ENCODE measurements around the gene MAPK7. TPM values are rescaled to one million over a fixed set of nuclear protein-coding genes. Genes with fewer than 3 reads are reported as not detected.
A peak's percentile ranks its signal among the peaks of the same experiment; 100 is the strongest.

The MAPK7 gene
- total RNA-seq, 2 donors from 2014 or later, result 49.2 to 51.2 TPM

- ATAC-seq (ENCODE audit: insufficient number of reproducible peaks, low FRiP score, low read depth) (no peak), DNase-seq (ENCODE audit: low spot score) (no peak)
- Histone ChIP-seq H3K9me3 (no peaks in the 10 kb centered on the region), H3K4me1 (ENCODE audit: control insufficient read depth in 1 of 2, low read depth in 2 of 2) (peaks cover 0 to 13% of the 10 kb centered on the region in 2 donors), H3K4me3 (no peak overlapping the region), H3K27me3 (replicated peaks; ENCODE audit: insufficient read depth) (no peaks in the 10 kb centered on the region), H3K36me3 (no peaks in the 10 kb centered on the region), H3K27ac (no peak overlapping the region)
- TF ChIP-seq CTCF (IDR thresholded peaks at IDR 0.05), result no peak
Measured at GRCh38 chr17:19409509-19409908, 31.2 kb downstream of the MAPK7 start.

- TF ChIP-seq CTCF (IDR thresholded peaks at IDR 0.05), result no peak
- Histone ChIP-seq H3K4me1 (ENCODE audit: control insufficient read depth in 1 of 2, low read depth in 2 of 2) (peaks cover 0 to 13% of the 10 kb centered on the region in 2 donors), H3K36me3 (no peaks in the 10 kb centered on the region), H3K9me3 (no peaks in the 10 kb centered on the region), H3K27me3 (replicated peaks; ENCODE audit: insufficient read depth) (no peaks in the 10 kb centered on the region), H3K27ac (no peak overlapping the region), H3K4me3 (no peak overlapping the region)
- DNase-seq (ENCODE audit: low spot score) (no peak), ATAC-seq (ENCODE audit: insufficient number of reproducible peaks, low FRiP score, low read depth) (no peak)
Measured at GRCh38 chr17:19410091-19410490, 31.8 kb downstream of the MAPK7 start.

- peak within 1 kb of the TSS; percentile 37 for H3K4me3 ChIP-seq
- H3K27me3 ChIP-seq (replicated peaks; ENCODE audit: insufficient read depth), result no peaks in the 10 kb centered on the region
- H3K36me3 ChIP-seq, result no peaks in the 10 kb centered on the region
- DNase-seq (ENCODE audit: low spot score) (no peak), ATAC-seq (ENCODE audit: insufficient number of reproducible peaks, low FRiP score, low read depth) (no peak)
- no peak within 1 kb of the TSS for H3K27ac ChIP-seq
- no peaks in the 10 kb centered on the region for H3K9me3 ChIP-seq
- peaks cover 0 to 13% of the 10 kb centered on the region in 2 donors for H3K4me1 ChIP-seq (ENCODE audit: control insufficient read depth in 1 of 2, low read depth in 2 of 2)
- peak; percentile 33 for TF ChIP-seq CTCF (IDR thresholded peaks at IDR 0.05)
Measured at GRCh38 chr17:19410875-19411620, 32.8 kb downstream of the MAPK7 start, which contains the start of gene RNF112. RNF112 (plus strand) TSS chr17:19411232; CDS start chr17:19411409, 177 bp downstream.

GRCh38 chr17:19411631-19412030 lies 33.3 kb downstream of the MAPK7 start:
- H3K27me3 ChIP-seq (replicated peaks; ENCODE audit: insufficient read depth), result no peaks in the 10 kb centered on the region
- no peaks in the 10 kb centered on the region for H3K36me3 ChIP-seq
- ATAC-seq (ENCODE audit: insufficient number of reproducible peaks, low FRiP score, low read depth) (no peak), DNase-seq (ENCODE audit: low spot score) (no peak)
- peaks cover 0 to 13% of the 10 kb centered on the region in 2 donors for H3K4me1 ChIP-seq (ENCODE audit: control insufficient read depth in 1 of 2, low read depth in 2 of 2)
- no peak overlapping the region for H3K27ac ChIP-seq
- H3K9me3 ChIP-seq, result no peaks in the 10 kb centered on the region
- H3K4me3 ChIP-seq, result no peak overlapping the region
- no peak for TF ChIP-seq CTCF (IDR thresholded peaks at IDR 0.05)

- Histone ChIP-seq H3K4me1 (ENCODE audit: control insufficient read depth in 1 of 2, low read depth in 2 of 2) (peaks cover 0 to 13% of the 10 kb centered on the region in 2 donors), H3K4me3 (no peak overlapping the region), H3K36me3 (no peaks in the 10 kb centered on the region), H3K27ac (no peak overlapping the region), H3K9me3 (no peaks in the 10 kb centered on the region), H3K27me3 (replicated peaks; ENCODE audit: insufficient read depth) (no peaks in the 10 kb centered on the region)
- TF ChIP-seq CTCF (IDR thresholded peaks at IDR 0.05), result no peak
- no peak for DNase-seq (ENCODE audit: low spot score)
- no peak for ATAC-seq (ENCODE audit: insufficient number of reproducible peaks, low FRiP score, low read depth)
Measured at GRCh38 chr17:19412510-19412909, 34.2 kb downstream of the MAPK7 start.
